ENCODE measurements around the gene NHSL2.

GRCh38 chrX:72050011-72050410 is 139.4 kb downstream of the NHSL2 start:
- TF ChIP-seq YY1 (IDR thresholded peaks at IDR 0.05; ENCODE audit: insufficient read depth, insufficient read length) (no peak), SUZ12 (IDR thresholded peaks at IDR 0.05; ENCODE audit: extremely low read depth, insufficient read depth, insufficient read length) (no peak)

Measured in NT2/D1 (cell line).